GM12878 (cell line): ENCODE measurements around the gene USP36. TPM values are rescaled to one million over a fixed set of nuclear protein-coding genes. Genes with fewer than 3 reads are reported as not detected.

Experiments
- ASH2L ChIP-seq: fragments of 300-600, 200-600 bp; sonication (generic); IDR thresholded peaks from 2 replicates; pipeline ENCODE4 v1.6.1; 2017; ENCODE audit warnings: low read depth, mild to moderate bottlenecking, borderline replicate concordance
- ATF2 ChIP-seq: IDR thresholded peaks from 2 replicates; pipeline ENCODE4 v1.6.1; 2012; ENCODE audit warnings: low read length, inconsistent platforms
- BCL11A ChIP-seq: IDR thresholded peaks from 2 replicates; pipeline ENCODE4 v1.6.1; 2011; ENCODE audit warnings: low read depth, low read length
- E4F1 ChIP-seq: fragments of 450-650 bp; IDR thresholded peaks from 2 replicates; pipeline ENCODE4 v1.6.1; 2018; ENCODE audit warnings: borderline replicate concordance, mild to moderate bottlenecking; ENCODE audit not compliant: partially characterized antibody
- EED ChIP-seq: sonication (generic); IDR thresholded peaks from 2 replicates; pipeline ENCODE4 v1.6.1; 2016; ENCODE audit warnings: antibody characterized with exemption, low read depth
- ETV6 ChIP-seq, 2 experiments: fragments of 450-650 bp in 1 of 2; IDR thresholded peaks in 1 of 2; conservative IDR thresholded peaks in 1 of 2; 2 replicates each; pipeline ENCODE4 v1.6.1; 2014; ENCODE audit warnings: antibody characterized with exemption in 1 of 2, borderline replicate concordance in 1 of 2, low read depth in 1 of 2, mild to moderate bottlenecking in 1 of 2, moderate library complexity in 1 of 2
- FOS ChIP-seq: IDR thresholded peaks from 3 replicates; pipeline ENCODE4 v1.6.1; 2011; ENCODE audit warnings: borderline replicate concordance; ENCODE audit not compliant: insufficient read length; ENCODE audit errors: extremely low read depth
- GATAD2B ChIP-seq: fragments of 450-650 bp; conservative IDR thresholded peaks from 2 replicates; pipeline ENCODE4 v1.6.1; 2017; ENCODE audit warnings: low read depth, mild to moderate bottlenecking, moderate library complexity
- MEF2B ChIP-seq: fragments of 450-650 bp; IDR thresholded peaks from 2 replicates; pipeline ENCODE4 v1.6.1; 2018; ENCODE audit warnings: mild to moderate bottlenecking, moderate library complexity; ENCODE audit not compliant: partially characterized antibody, poor library complexity, severe bottlenecking
- NR2F1 ChIP-seq: fragments of 450-650 bp; conservative IDR thresholded peaks from 2 replicates; pipeline ENCODE4 v1.6.1; 2017; ENCODE audit warnings: mild to moderate bottlenecking
- NRF1 ChIP-seq: conservative IDR thresholded peaks from 2 replicates; pipeline ENCODE4 v1.6.1; 2011; ENCODE audit warnings: mild to moderate bottlenecking, low read depth, low read length, improper control_type of control experiment
- PAX8 ChIP-seq: fragments of 450-650 bp; IDR thresholded peaks from 2 replicates; pipeline ENCODE4 v1.6.1; 2017; ENCODE audit warnings: mild to moderate bottlenecking, moderate library complexity
- POLR2AphosphoS5 ChIP-seq: IDR thresholded peaks from 2 replicates; pipeline ENCODE4 v1.6.1; 2011; ENCODE audit warnings: mild to moderate bottlenecking, low read length, inconsistent platforms
- POU2F2 ChIP-seq: IDR thresholded peaks from 3 replicates; pipeline ENCODE4 v1.6.1; 2011; ENCODE audit warnings: low read depth, mild to moderate bottlenecking, low read length, borderline replicate concordance
- RELB ChIP-seq: fragments of 450-650 bp; IDR thresholded peaks from 2 replicates; pipeline ENCODE4 v1.6.1; 2017; ENCODE audit warnings: low read depth, mild to moderate bottlenecking, moderate library complexity
- RUNX3 ChIP-seq: IDR thresholded peaks from 2 replicates; pipeline ENCODE4 v1.6.1; 2012; ENCODE audit warnings: low read length, inconsistent platforms
- SP1 ChIP-seq: IDR thresholded peaks from one replicate; pipeline ENCODE4 v1.6.1; 2011; ENCODE audit warnings: low read depth, low read length
- STAT3 ChIP-seq: IDR thresholded peaks from 2 replicates; pipeline ENCODE4 v1.6.1; 2011; ENCODE audit warnings: low read depth, low read length, improper control_type of control experiment
- TBL1XR1 ChIP-seq: IDR thresholded peaks from 2 replicates; pipeline ENCODE4 v1.6.1; 2012; ENCODE audit warnings: low read depth, low read length, improper control_type of control experiment
- TCF12 ChIP-seq: IDR thresholded peaks from 2 replicates; pipeline ENCODE4 v1.6.1; 2011; ENCODE audit warnings: low read depth, mild to moderate bottlenecking, low read length
- USF2 ChIP-seq: IDR thresholded peaks from 2 replicates; pipeline ENCODE4 v1.6.1; 2011; ENCODE audit warnings: low read depth, low read length, improper control_type of control experiment, borderline replicate concordance
- ZNF592 ChIP-seq: fragments of 450-650 bp; IDR thresholded peaks from 2 replicates; pipeline ENCODE4 v1.6.1; 2017; ENCODE audit warnings: mild to moderate bottlenecking, moderate library complexity
- polyA plus RNA-seq, 11 experiments: library from polyadenylated mRNA; depleted of rRNA in 4 of 11; unstranded in 6 of 11; stranded (reverse) in 5 of 11; fragments of >200 nt; fragmentation: Nextera tagmentation in 4 of 11; fragmentation: Illumina TruSeq in 1 of 11; extraction: Ambion mirVana in 4 of 11; extraction: Trizol in 1 of 11; gene quantifications; 1 replicate in 1 of 11; 2 replicates in 10 of 11; pipeline versions ENCODE4 v1.2.1 to v1.2.3, GENCODE V29; 2011 to 2016; ENCODE audit warnings: inconsistent platforms in 2 of 11, missing spikeins in 2 of 11, low read depth in 1 of 11
- total RNA-seq, 4 experiments: library from RNA; depleted of rRNA in 3 of 4; stranded (reverse); fragments of >200 nt in 3 of 4; fragmentation: Illumina TruSeq in 1 of 4; extraction: Trizol in 1 of 4; gene quantifications; 2 replicates each; pipeline versions ENCODE4 v1.2.1 to v1.2.3, GENCODE V29; 2013 to 2021

Gene USP36
- total and polyA plus RNA-seq, 10 of the 15 experiments (the other 5 are each of a cell fraction or from before 2014, with no cell fraction given): 7.2 to 65.7 (median 33.6) TPM

GRCh38 chr17:78759969-78760352 is 80.7 kb downstream of the USP36 start (continued):
- TF ChIP-seq POU2F2: no peak
- TF ChIP-seq ZNF592: no peak
- no peak for TF ChIP-seq TBL1XR1
- no peak for TF ChIP-seq POLR2AphosphoS5
- no peak for TF ChIP-seq BCL11A
- no peak for TF ChIP-seq SP1
- no peak for TF ChIP-seq EED
- peak; percentile 17; the same call in 1 of the 2 replicates for TF ChIP-seq RUNX3
- TF ChIP-seq FOS: no peak
- no peak for TF ChIP-seq NR2F1
- TF ChIP-seq MEF2B: peak; percentile 13
- TF ChIP-seq ASH2L: no peak
- TF ChIP-seq NRF1: no peak
- TF ChIP-seq PAX8: no peak
- no peak for TF ChIP-seq RELB
- no peak for TF ChIP-seq STAT3
- TF ChIP-seq USF2: no peak
- TF ChIP-seq ATF2: no peak
- TF ChIP-seq E4F1: no peak
- TF ChIP-seq TCF12: 0 out of 2 replicates have a peak, but pooled peaks have one; percentile 20
- no peak for TF ChIP-seq GATAD2B
- TF ChIP-seq ETV6 (conservative IDR thresholded peaks at IDR 0.05 in 1 of 2, IDR thresholded peaks at IDR 0.05 in 1 of 2; ENCODE audit: borderline replicate concordance in 1 of 2, low read depth in 1 of 2): no peak
